Glutamatergic neuron (in vitro differentiated cells): Measurements from ENCODE around the gene ALDH16A1. TPM values are rescaled to one million over a fixed set of nuclear protein-coding genes. Genes with fewer than 3 reads are reported as not detected.
A peak's percentile ranks its signal among the peaks of the same experiment; 100 is the strongest.

Experiments
- DNase-seq: peaks from one replicate; pipeline ENCODE4 v3.0.0; 2022
- H3K27ac Mint-ChIP-seq: one replicate; pipeline ENCODE4 v1.8.0; 2020; ENCODE audit warnings: mild to moderate bottlenecking, mixed read lengths, inconsistent platforms; ENCODE audit not compliant: unreplicated experiment
- H3K27me3 Mint-ChIP-seq: one replicate; pipeline ENCODE4 v1.8.0; 2020; ENCODE audit warnings: mild to moderate bottlenecking, moderate library complexity, mixed read lengths, inconsistent platforms; ENCODE audit not compliant: unreplicated experiment
- H3K36me3 Mint-ChIP-seq: one replicate; pipeline ENCODE4 v1.8.0; 2020; ENCODE audit warnings: mild to moderate bottlenecking, mixed read lengths, inconsistent platforms; ENCODE audit not compliant: unreplicated experiment
- H3K4me1 Mint-ChIP-seq: one replicate; pipeline ENCODE4 v1.8.0; 2020; ENCODE audit warnings: mild to moderate bottlenecking, low read depth, mixed read lengths, inconsistent platforms; ENCODE audit not compliant: unreplicated experiment
- H3K4me3 Mint-ChIP-seq: one replicate; pipeline ENCODE4 v1.8.0; 2020; ENCODE audit warnings: mild to moderate bottlenecking, mixed read lengths, inconsistent platforms; ENCODE audit not compliant: unreplicated experiment
- H3K9me3 Mint-ChIP-seq: one replicate; pipeline ENCODE4 v1.8.0; 2020; ENCODE audit warnings: mild to moderate bottlenecking, moderate library complexity, mixed read lengths, inconsistent platforms; ENCODE audit not compliant: unreplicated experiment
- total RNA-seq: library from RNA; stranded (reverse); fragmentation: NEBNext Ultra II Directional; extraction: Animal tissue kit (Norgen Biotek cat#: 25700); gene quantifications from one replicate; pipeline ENCODE4 v1.2.1, GENCODE V29; 2021; ENCODE audit not compliant: unreplicated experiment
- TF ChIP-seq, protein P1 (sequence below): fragments of 200-600 bp; sonication (generic); IDR thresholded peaks from one replicate; pipeline ENCODE4 v1.5.0; 2021; ENCODE audit not compliant: partially characterized antibody, unreplicated experiment

ALDH16A1 gene
- total RNA-seq, 1 donor from 2014 or later: 28.6 TPM

DNA sequence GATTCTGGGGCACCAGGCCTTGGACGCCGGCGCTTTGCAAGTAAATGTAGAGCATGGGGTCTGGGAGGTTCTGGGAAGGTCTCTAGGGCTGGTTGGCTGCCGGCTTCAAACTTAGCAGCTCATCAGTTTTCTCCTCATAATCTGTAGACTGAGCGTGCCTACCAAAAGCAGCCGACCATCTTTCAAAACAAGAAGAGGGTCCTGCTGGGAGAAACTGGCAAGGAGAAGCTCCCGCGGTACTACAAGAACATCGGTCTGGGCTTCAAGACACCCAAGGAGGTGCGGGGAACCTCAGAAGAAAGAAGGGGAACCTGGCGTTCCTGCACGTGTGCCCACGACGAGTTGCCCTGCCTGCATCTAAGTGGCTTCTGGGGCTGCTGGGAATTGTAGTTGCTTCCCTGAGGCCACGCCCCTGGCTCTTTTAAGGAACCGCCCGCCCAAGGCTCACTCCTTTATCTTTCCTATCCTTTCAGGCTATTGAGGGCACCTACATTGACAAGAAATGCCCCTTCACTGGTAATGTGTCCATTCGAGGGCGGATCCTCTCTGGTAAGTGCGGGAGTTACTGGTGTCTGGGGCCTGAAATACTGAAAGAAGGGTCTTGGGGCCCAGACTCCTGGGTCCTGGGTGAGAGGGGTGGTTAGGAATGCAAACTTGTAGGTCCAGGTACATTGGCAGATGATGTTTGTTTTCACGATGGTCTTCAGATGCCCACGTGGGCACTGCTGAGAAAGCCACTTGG lies 44.2 kb downstream of the ALDH16A1 start:
- DNase-seq: peak; percentile 54
- Mint-ChIP-seq H3K36me3 (peaks cover 5% of the 10 kb centered on the region), H3K4me3 (peak overlapping the region; percentile 95)

DNA sequence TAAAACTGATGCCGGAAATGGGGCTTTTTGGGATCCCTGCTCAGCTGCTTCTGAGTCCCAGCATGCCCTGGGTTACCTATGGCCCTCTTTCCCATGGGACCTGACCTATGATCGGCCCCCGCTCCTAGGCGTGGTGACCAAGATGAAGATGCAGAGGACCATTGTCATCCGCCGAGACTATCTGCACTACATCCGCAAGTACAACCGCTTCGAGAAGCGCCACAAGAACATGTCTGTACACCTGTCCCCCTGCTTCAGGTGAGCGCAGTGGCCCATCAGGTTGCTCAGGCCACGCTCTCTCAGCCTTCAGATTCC lies 44.7 kb downstream of the ALDH16A1 start:
- TF ChIP-seq, protein P1, sequence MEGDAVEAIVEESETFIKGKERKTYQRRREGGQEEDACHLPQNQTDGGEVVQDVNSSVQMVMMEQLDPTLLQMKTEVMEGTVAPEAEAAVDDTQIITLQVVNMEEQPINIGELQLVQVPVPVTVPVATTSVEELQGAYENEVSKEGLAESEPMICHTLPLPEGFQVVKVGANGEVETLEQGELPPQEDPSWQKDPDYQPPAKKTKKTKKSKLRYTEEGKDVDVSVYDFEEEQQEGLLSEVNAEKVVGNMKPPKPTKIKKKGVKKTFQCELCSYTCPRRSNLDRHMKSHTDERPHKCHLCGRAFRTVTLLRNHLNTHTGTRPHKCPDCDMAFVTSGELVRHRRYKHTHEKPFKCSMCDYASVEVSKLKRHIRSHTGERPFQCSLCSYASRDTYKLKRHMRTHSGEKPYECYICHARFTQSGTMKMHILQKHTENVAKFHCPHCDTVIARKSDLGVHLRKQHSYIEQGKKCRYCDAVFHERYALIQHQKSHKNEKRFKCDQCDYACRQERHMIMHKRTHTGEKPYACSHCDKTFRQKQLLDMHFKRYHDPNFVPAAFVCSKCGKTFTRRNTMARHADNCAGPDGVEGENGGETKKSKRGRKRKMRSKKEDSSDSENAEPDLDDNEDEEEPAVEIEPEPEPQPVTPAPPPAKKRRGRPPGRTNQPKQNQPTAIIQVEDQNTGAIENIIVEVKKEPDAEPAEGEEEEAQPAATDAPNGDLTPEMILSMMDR: no peak
- Mint-ChIP-seq H3K4me3 (peak overlapping the region; percentile 95), H3K27me3 (peaks cover 11% of the 10 kb centered on the region), H3K9me3 (peaks cover 13% of the 10 kb centered on the region), H3K27ac (no peak overlapping the region), H3K4me1 (peaks cover 19% of the 10 kb centered on the region), H3K36me3 (peaks cover 2% of the 10 kb centered on the region)
- no peak for DNase-seq

More for the DNA sequence above, 44.2 kb downstream of the ALDH16A1 start:
- peak overlapping the region; percentile 94 for H3K27ac Mint-ChIP-seq
- H3K9me3 Mint-ChIP-seq: peaks cover 13% of the 10 kb centered on the region
- peaks cover 11% of the 10 kb centered on the region for H3K27me3 Mint-ChIP-seq
- TF ChIP-seq, protein P1: no peak
- H3K4me1 Mint-ChIP-seq: peaks cover 16% of the 10 kb centered on the region

DNA sequence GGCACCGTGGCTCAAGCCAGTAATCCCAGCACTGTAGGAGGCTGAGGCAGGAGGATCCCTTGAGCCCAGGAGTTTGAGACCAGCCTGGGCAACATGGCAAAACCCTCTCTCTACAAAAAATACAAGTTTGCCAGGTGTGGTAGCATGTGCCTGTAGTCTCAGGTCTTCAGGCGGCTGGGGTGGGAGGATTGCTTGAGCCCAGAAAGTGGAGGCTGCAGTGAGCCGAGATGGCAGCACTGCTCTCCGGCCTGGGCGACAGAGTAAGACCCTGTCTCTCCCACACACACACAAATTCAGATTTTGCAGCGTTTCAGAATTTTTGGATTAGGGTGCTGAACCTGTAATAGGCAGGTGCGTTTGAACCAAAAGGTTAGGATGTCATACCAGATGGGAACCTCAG lies 45.5 kb downstream of the ALDH16A1 start:
- peaks cover 8% of the 10 kb centered on the region for H3K27me3 Mint-ChIP-seq
- H3K4me3 Mint-ChIP-seq: peak overlapping the region; percentile 95
- H3K4me1 Mint-ChIP-seq: peaks cover 19% of the 10 kb centered on the region
- no peak for DNase-seq
- no peak overlapping the region for H3K27ac Mint-ChIP-seq
- TF ChIP-seq, protein P1: no peak
- H3K36me3 Mint-ChIP-seq: no peaks in the 10 kb centered on the region
- H3K9me3 Mint-ChIP-seq: peaks cover 13% of the 10 kb centered on the region

DNA sequence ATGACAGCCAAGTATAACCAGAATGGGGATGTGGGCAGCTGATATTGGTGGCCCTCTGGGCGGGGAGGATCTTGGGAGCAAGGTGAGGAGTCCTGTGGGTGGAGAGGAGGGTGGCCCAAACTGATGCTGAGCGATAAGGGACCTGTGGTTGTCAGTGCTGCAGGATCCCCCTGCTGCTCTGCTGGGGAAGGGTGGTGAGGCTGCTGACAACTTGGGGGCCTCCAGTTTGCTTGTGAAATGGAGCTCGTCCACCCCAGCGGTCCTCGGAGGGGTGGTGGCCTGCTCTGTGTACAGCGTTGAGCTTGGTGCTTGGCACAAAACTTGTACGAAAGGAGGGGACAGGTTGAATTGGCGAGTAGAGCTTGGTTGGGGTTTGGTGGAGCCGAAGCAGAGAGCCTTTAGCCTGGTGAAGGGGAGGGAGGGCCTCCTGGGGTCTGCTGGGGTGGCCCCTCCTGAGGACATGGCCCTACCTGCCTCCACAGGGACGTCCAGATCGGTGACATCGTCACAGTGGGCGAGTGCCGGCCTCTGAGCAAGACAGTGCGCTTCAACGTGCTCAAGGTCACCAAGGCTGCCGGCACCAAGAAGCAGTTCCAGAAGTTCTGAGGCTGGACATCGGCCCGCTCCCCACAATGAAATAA lies 46.1 kb downstream of the ALDH16A1 start:
- DNase-seq: no peak
- H3K36me3 Mint-ChIP-seq: no peaks in the 10 kb centered on the region
- H3K4me1 Mint-ChIP-seq: peaks cover 19% of the 10 kb centered on the region
- peak overlapping the region; percentile 72 for H3K27ac Mint-ChIP-seq
- H3K9me3 Mint-ChIP-seq: peaks cover 13% of the 10 kb centered on the region
- H3K27me3 Mint-ChIP-seq: peaks cover 8% of the 10 kb centered on the region
- peak overlapping the region; percentile 55 for H3K4me3 Mint-ChIP-seq
- TF ChIP-seq, protein P1: no peak
